B cell (primary cell): ENCODE data around the gene ZMYND8. TPM values are rescaled to one million over a fixed set of nuclear protein-coding genes. Genes with fewer than 3 reads are reported as not detected.

ENCODE experiments used
- ATAC-seq: fragments of 200-7000 bp; cut with Tn5 transposase; one replicate; pipeline ENCODE4 v1.10.0; 2021; ENCODE audit warnings: low read depth, mild to moderate bottlenecking, moderate number of reproducible peaks, moderate library complexity
- CTCF ChIA-PET: fragments of 350-600 bp; sonication (Branson Sonifier 250); formaldehyde crosslinking; loops from one replicate; lab custom pipeline; 2021; ENCODE audit warnings: antibody characterized with exemption, inconsistent platforms; lab: Charles Lee
- POLR2A ChIA-PET: fragments of 350-600 bp; sonication (Branson Sonifier 250); formaldehyde crosslinking; loops from one replicate; lab custom pipeline; 2021; ENCODE audit warnings: antibody characterized with exemption; lab: Charles Lee
- DNase-seq: peaks from one replicate; pipeline ENCODE4 v3.0.0; 2013
- H2AFZ ChIP-seq: 2 replicates; pipeline ENCODE4 v1.6.1; 2012; ENCODE audit warnings: mild to moderate bottlenecking, low read depth, low read length; ENCODE audit not compliant: insufficient read depth, poor library complexity, severe bottlenecking
- H3K27ac ChIP-seq, 2 donors: 1 replicate in 1 of 2; 2 replicates in 1 of 2; pipeline ENCODE4 v1.5.1; 2012 to 2013; ENCODE audit warnings: low read length in 2 of 2, mild to moderate bottlenecking in 2 of 2, moderate library complexity in 1 of 2
- H3K27me3 ChIP-seq, 4 experiments: fragments of 200-600 bp in 1 of 4; sonication (generic) in 1 of 4; replicated peaks in 1 of 4; 1 replicate in 2 of 4; 2 replicates in 2 of 4; pipeline versions ENCODE4 v1.6.1 to v1.7.0; 2013 to 2016; ENCODE audit warnings: low read length in 3 of 4, mild to moderate bottlenecking in 2 of 4, mixed read lengths in 1 of 4, moderate library complexity in 1 of 4; ENCODE audit not compliant: insufficient read depth in 4 of 4, control insufficient read depth in 3 of 4; ENCODE audit errors: control extremely low read depth in 1 of 4
- H3K36me3 ChIP-seq, 2 experiments: replicated peaks in 1 of 2; 1 replicate in 1 of 2; 2 replicates in 1 of 2; pipeline versions ENCODE4 v1.6.1 to v1.7.1; 2013; ENCODE audit warnings: low read length in 1 of 2; ENCODE audit not compliant: insufficient read depth in 2 of 2, control insufficient read depth in 1 of 2; ENCODE audit errors: control extremely low read depth in 1 of 2, extremely low read depth in 1 of 2
- H3K4me1 ChIP-seq, 2 donors: fragments of 200-600 bp in 1 of 2; sonication (generic) in 1 of 2; 1 replicate in 1 of 2; 2 replicates in 1 of 2; pipeline versions ENCODE4 v1.5.1 to v1.6.1; 2013 to 2017; ENCODE audit warnings: low read length in 2 of 2; ENCODE audit not compliant: control insufficient read depth in 2 of 2, insufficient read depth in 2 of 2
- H3K4me2 ChIP-seq: replicated peaks from 2 replicates; pipeline ENCODE3; 2012; ENCODE audit warnings: mild to moderate bottlenecking, low read depth, low read length; ENCODE audit not compliant: poor library complexity, severe bottlenecking
- H3K4me3 ChIP-seq, 5 experiments: fragments of 200-600 bp in 1 of 5; sonication (generic) in 1 of 5; 1 replicate in 3 of 5; 2 replicates in 2 of 5; pipeline versions ENCODE4 v1.5.1 to v1.7.0; 2011 to 2016; ENCODE audit warnings: low read length in 4 of 5, mild to moderate bottlenecking in 4 of 5, low read depth in 2 of 5, control low read depth in 1 of 5, moderate library complexity in 1 of 5; ENCODE audit not compliant: insufficient read depth in 1 of 5; ENCODE audit errors: control extremely low read depth in 1 of 5, extremely low read depth in 1 of 5
- H3K79me2 ChIP-seq: fragments of 200-600 bp; sonication (generic); one replicate; pipeline ENCODE4 v1.6.0; 2016; ENCODE audit warnings: low read length; ENCODE audit not compliant: control insufficient read depth, insufficient read depth
- H3K9ac ChIP-seq: fragments of 200-600 bp; sonication (generic); 2 replicates; pipeline ENCODE4 v1.6.1; 2017; ENCODE audit warnings: mild to moderate bottlenecking, low read length, moderate library complexity
- H3K9me3 ChIP-seq, 3 donors: one replicate each; pipeline versions ENCODE4 v1.6.1 to v1.7.1; 2013; ENCODE audit warnings: low read length in 2 of 3; ENCODE audit not compliant: control insufficient read depth in 2 of 3, insufficient read depth in 1 of 3; ENCODE audit errors: control extremely low read depth in 1 of 3
- H4K20me1 ChIP-seq: 2 replicates; pipeline ENCODE4 v1.6.0; 2012; ENCODE audit warnings: mild to moderate bottlenecking, low read length; ENCODE audit not compliant: insufficient read depth, control insufficient read depth, poor library complexity, severe bottlenecking
- H3K27ac Mint-ChIP-seq: one replicate; pipeline ENCODE4 v1.8.0; 2021; ENCODE audit warnings: mixed read lengths
- H3K27me3 Mint-ChIP-seq: one replicate; pipeline ENCODE4 v1.8.0; 2021; ENCODE audit warnings: mixed read lengths
- H3K4me1 Mint-ChIP-seq: one replicate; pipeline ENCODE4 v1.8.0; 2021; ENCODE audit warnings: mixed read lengths
- H3K4me3 Mint-ChIP-seq: one replicate; pipeline ENCODE4 v1.8.0; 2021; ENCODE audit warnings: mixed read lengths
- H3K9me3 Mint-ChIP-seq: one replicate; pipeline ENCODE4 v1.8.0; 2022; ENCODE audit warnings: mixed read lengths; ENCODE audit not compliant: insufficient read depth
- CTCF ChIP-seq: fragments of 200-600 bp; IDR thresholded peaks from one replicate; pipeline ENCODE4 v1.8.0; 2022; ENCODE audit warnings: antibody characterized with exemption, mild to moderate bottlenecking
- EZH2 ChIP-seq: IDR thresholded peaks from 2 replicates; pipeline ENCODE4 v1.6.1; 2012; ENCODE audit warnings: borderline replicate concordance, low read depth, mild to moderate bottlenecking, moderate library complexity, low read length; ENCODE audit not compliant: insufficient read depth, poor library complexity, severe bottlenecking
- WGBS: methylation state at CpG from one replicate; pipeline ENCODE4 v1.1.5; 2013; ENCODE audit warnings: missing lambda C conversion rate; ENCODE audit not compliant: insufficient coverage; 5-methylcytosine and 5-hydroxymethylcytosine counted together
- intact Hi-C: fragments of 100-400 bp; cut with micrococcal nuclease; formaldehyde crosslinking; loops from one replicate; pipeline ENCODE4 v1.10.0; 2022
- polyA plus RNA-seq: library from polyadenylated mRNA; depleted of rRNA; stranded (reverse); fragments of >200 nt; gene quantifications from 2 replicates; pipeline ENCODE4 v1.2.3, GENCODE V29; 2012
- total RNA-seq, 2 donors: library from RNA; stranded (reverse); fragments of 120-200 nt in 1 of 2; gene quantifications; 1 replicate in 1 of 2; 2 replicates in 1 of 2; pipeline versions ENCODE4 v1.2.3 to v1.2.4, GENCODE V29; 2013 to 2022

The ZMYND8 gene
- total and polyA plus RNA-seq, 2 donors (not counting 1 experiment from before 2014, with no cell fraction given), result 20.3 to 67.2 TPM

- H3K4me2 ChIP-seq, result no peak overlapping the region
- peaks cover 20 to 83% of the 10 kb centered on the region in 2 experiments for H3K36me3 ChIP-seq
- CTCF ChIA-PET, result interaction anchor here (1.2 to 4.3 kb wide), 2 partner anchors 34 to 77 kb away, joined by 3 to 33 read pairs; no protein-coding TSS in a partner anchor
- no peaks in the 10 kb centered on the region for H3K27me3 ChIP-seq
- peaks cover 1% of the 10 kb centered on the region for H3K4me1 Mint-ChIP-seq
- H4K20me1 ChIP-seq, result peaks cover 70% of the 10 kb centered on the region
- TF ChIP-seq EZH2, result no peak
- TF ChIP-seq CTCF, result no peak
- no peak overlapping the region for H3K4me3 ChIP-seq
- WGBS, result 100% methylated on average over 3 of the region's 7 CpGs
- H3K9me3 Mint-ChIP-seq, result no peaks in the 10 kb centered on the region
- H3K79me2 ChIP-seq, result peaks cover 100% of the 10 kb centered on the region
- H3K9ac ChIP-seq, result no peak overlapping the region
- no peak overlapping the region for H2AFZ ChIP-seq
- no peak for ATAC-seq
- no peaks in the 10 kb centered on the region for H3K9me3 ChIP-seq
- H3K27ac Mint-ChIP-seq, result no peak overlapping the region
- no peak overlapping the region for H3K27ac ChIP-seq
- no peak for DNase-seq
- intact Hi-C loops, result no loop called here
- no peaks in the 10 kb centered on the region for H3K27me3 Mint-ChIP-seq
- no peak overlapping the region for H3K4me3 Mint-ChIP-seq
- no peaks in the 10 kb centered on the region for H3K4me1 ChIP-seq
- POLR2A ChIA-PET, result no interaction called here
Measured at GRCh38 chr20:47306755-47307370, 49.6 kb downstream of the ZMYND8 start.

GRCh38 chr20:47306095-47306494, 50.4 kb downstream of the ZMYND8 start:
- intact Hi-C loops, result no loop called here
- no peaks in the 10 kb centered on the region for H3K9me3 Mint-ChIP-seq
- Histone ChIP-seq H3K36me3 (peaks cover 20 to 83% of the 10 kb centered on the region in 2 experiments), H3K27me3 (no peaks in the 10 kb centered on the region), H3K4me1 (no peaks in the 10 kb centered on the region), H3K4me3 (no peak overlapping the region), H3K27ac (no peak overlapping the region), H3K9me3 (no peaks in the 10 kb centered on the region), H2AFZ (no peak overlapping the region), H3K4me2 (no peak overlapping the region), H4K20me1 (peaks cover 62% of the 10 kb centered on the region), H3K9ac (no peak overlapping the region), H3K79me2 (peaks cover 98% of the 10 kb centered on the region)
- ChIA-PET CTCF (interaction anchor here (1.0 to 4.3 kb wide), 3 partner anchors 33 to 85 kb away, joined by 3 to 33 read pairs (median 3); no protein-coding TSS in a partner anchor), POLR2A (no interaction called here)
- TF ChIP-seq EZH2 (no peak), CTCF (no peak)
- DNase-seq, result no peak
- no peak for ATAC-seq
- no peaks in the 10 kb centered on the region for H3K27me3 Mint-ChIP-seq
- 100% methylated on average over 2 of the region's 8 CpGs for WGBS
- no peak overlapping the region for H3K4me3 Mint-ChIP-seq
- H3K27ac Mint-ChIP-seq, result no peak overlapping the region
- peaks cover 1% of the 10 kb centered on the region for H3K4me1 Mint-ChIP-seq
